GM11168 (cell line): ENCODE measurements around the gene NOC2L.
"Not testable (repeated sequence)": the region's sequence is repeated elsewhere in the genome, so short reads cannot be mapped to it uniquely, and the experiment has no call there.

Experiments used
- in situ Hi-C: fragments of 300-500 bp; cut with MboI; formaldehyde crosslinking; loops from one replicate; pipeline ENCODE4 v1.12.0; 2022; ENCODE audit warnings: low sequenced_read_pairs; ENCODE audit not compliant: unreplicated experiment

The NOC2L gene

GRCh38 chr1:963746-964525 is 4.9 kb upstream of the NOC2L start:
- in situ Hi-C loops: no loop called here

GRCh38 chr1:963301-963651 is 4.2 kb upstream of the NOC2L start:
- in situ Hi-C loops: no loop called here

- in situ Hi-C loops: no loop called here
Observed at GRCh38 chr1:962381-963300, 3.6 kb upstream of the NOC2L start.

- in situ Hi-C loops: no loop called here
Observed at GRCh38 chr1:961132-961669, 2.1 kb upstream of the NOC2L start.

- in situ Hi-C loops: no loop called here
Observed at GRCh38 chr1:960363-961131, 1.5 kb upstream of the NOC2L start, which contains the start of gene KLHL17. TSS of gene KLHL17 (plus strand) at chr1:960584. CDS start at chr1:960694, 110 bp downstream.

GRCh38 chr1:959731-960362 is 791 bp upstream of the NOC2L start:
- in situ Hi-C loops: no loop called here

- in situ Hi-C loops: no loop called here
Observed at GRCh38 chr1:956636-957035, 2.4 kb downstream of the NOC2L start.

- in situ Hi-C loops: no loop called here
Observed at GRCh38 chr1:955474-955873, 3.6 kb downstream of the NOC2L start.

GRCh38 chr1:954927-955326 is 4.1 kb downstream of the NOC2L start:
- in situ Hi-C loops: no loop called here

- in situ Hi-C loops: no loop called here
Observed at GRCh38 chr1:953524-954320, 5.3 kb downstream of the NOC2L start.

- in situ Hi-C loops: no loop called here
Observed at GRCh38 chr1:952603-953002, 6.5 kb downstream of the NOC2L start.

- in situ Hi-C loops: no loop called here
Observed at GRCh38 chr1:952201-952600, 6.9 kb downstream of the NOC2L start.

- in situ Hi-C loops: no loop called here
Observed at GRCh38 chr1:951364-951763, 7.7 kb downstream of the NOC2L start.

GRCh38 chr1:950881-951280 is 8.2 kb downstream of the NOC2L start:
- in situ Hi-C loops: no loop called here

GRCh38 chr1:950268-950667 is 8.8 kb downstream of the NOC2L start:
- in situ Hi-C loops: no loop called here

GRCh38 chr1:947958-948357 is 11.1 kb downstream of the NOC2L start:
- in situ Hi-C loops: no loop called here

GRCh38 chr1:946811-947210 is 12.2 kb downstream of the NOC2L start:
- in situ Hi-C loops: not testable (repeated sequence)

GRCh38 chr1:945688-946556 is 13.1 kb downstream of the NOC2L start:
- in situ Hi-C loops: no loop called here
